SK-N-SH (cell line): ENCODE measurements around the gene GATAD2A.

Experiments
- GABPA ChIP-seq: IDR thresholded peaks from 2 replicates; pipeline ENCODE4 v1.4.0; 2012; ENCODE audit warnings: low read depth, mild to moderate bottlenecking
- MXI1 ChIP-seq: IDR thresholded peaks from 2 replicates; pipeline ENCODE4 v1.6.1; 2012; ENCODE audit warnings: mild to moderate bottlenecking, low read depth, low read length, improper control_type of control experiment
- POLR2AphosphoS5 ChIP-seq: IDR thresholded peaks from 2 replicates; pipeline ENCODE4 v1.6.1; 2012; ENCODE audit warnings: low read depth, low read length
- RAD21 ChIP-seq: IDR thresholded peaks from 2 replicates; pipeline ENCODE4 v1.6.1; 2012; ENCODE audit warnings: mild to moderate bottlenecking, low read length
- SIN3A ChIP-seq: IDR thresholded peaks from 2 replicates; pipeline ENCODE4 v1.6.1; 2012; ENCODE audit warnings: low read depth, mild to moderate bottlenecking, low read length, moderate library complexity, borderline replicate concordance
- TAF1 ChIP-seq: IDR thresholded peaks from 2 replicates; pipeline ENCODE4 v1.6.1; 2012; ENCODE audit warnings: low read depth, mild to moderate bottlenecking, low read length, moderate library complexity, borderline replicate concordance
- YY1 ChIP-seq: IDR thresholded peaks from 2 replicates; pipeline ENCODE4 v1.4.0; 2012; ENCODE audit warnings: low read depth, mild to moderate bottlenecking
- TF ChIP-seq, protein P1 (sequence below): fragments of 200-600 bp; sonication (generic); IDR thresholded peaks from 2 replicates; pipeline ENCODE4 v1.6.1; 2017; ENCODE audit warnings: antibody characterized with exemption, mild to moderate bottlenecking, moderate library complexity
- TF ChIP-seq, protein P2 (sequence below): IDR thresholded peaks from 2 replicates; pipeline ENCODE4 v1.4.0; 2012; ENCODE audit warnings: low read depth
- TF ChIP-seq, protein P3 (sequence below): IDR thresholded peaks from 2 replicates; pipeline ENCODE4 v1.6.1; 2012; ENCODE audit warnings: mild to moderate bottlenecking, low read depth, low read length, moderate library complexity
- TF ChIP-seq, protein P4 (sequence below): IDR thresholded peaks from 2 replicates; pipeline ENCODE4 v1.4.0; 2012; ENCODE audit warnings: low read depth, borderline replicate concordance

DNA sequence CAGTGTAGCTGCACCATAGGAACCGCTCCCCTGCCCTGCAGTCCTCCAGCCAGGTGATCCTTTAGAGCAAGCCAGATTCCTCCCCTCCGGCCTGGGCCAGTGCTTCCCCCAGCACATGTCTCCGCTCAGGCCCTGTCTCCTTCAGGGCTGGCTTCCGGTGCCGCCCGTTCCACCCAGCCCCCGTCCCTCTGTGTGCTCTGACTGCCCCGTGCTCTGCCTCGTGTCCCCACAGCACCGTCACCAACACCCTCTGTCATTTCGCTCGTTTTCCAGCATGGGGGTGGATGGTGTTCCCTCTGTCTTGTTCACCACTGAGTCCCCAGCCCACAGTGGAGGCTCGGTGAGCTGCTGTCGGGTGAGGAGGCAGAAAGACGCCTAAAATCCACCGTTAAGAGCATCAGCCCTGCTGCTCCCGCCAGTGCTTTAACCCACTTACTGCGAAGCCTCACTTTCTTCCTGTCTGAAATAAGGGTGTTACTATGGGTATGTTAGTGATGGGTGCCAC, 55.3 kb downstream of the GATAD2A start:
- TF ChIP-seq POLR2AphosphoS5 (no peak), GABPA (no peak), TAF1 (no peak), RAD21 (no peak), MXI1 (no peak), YY1 (no peak), SIN3A (no peak)
- TF ChIP-seq, protein P1, sequence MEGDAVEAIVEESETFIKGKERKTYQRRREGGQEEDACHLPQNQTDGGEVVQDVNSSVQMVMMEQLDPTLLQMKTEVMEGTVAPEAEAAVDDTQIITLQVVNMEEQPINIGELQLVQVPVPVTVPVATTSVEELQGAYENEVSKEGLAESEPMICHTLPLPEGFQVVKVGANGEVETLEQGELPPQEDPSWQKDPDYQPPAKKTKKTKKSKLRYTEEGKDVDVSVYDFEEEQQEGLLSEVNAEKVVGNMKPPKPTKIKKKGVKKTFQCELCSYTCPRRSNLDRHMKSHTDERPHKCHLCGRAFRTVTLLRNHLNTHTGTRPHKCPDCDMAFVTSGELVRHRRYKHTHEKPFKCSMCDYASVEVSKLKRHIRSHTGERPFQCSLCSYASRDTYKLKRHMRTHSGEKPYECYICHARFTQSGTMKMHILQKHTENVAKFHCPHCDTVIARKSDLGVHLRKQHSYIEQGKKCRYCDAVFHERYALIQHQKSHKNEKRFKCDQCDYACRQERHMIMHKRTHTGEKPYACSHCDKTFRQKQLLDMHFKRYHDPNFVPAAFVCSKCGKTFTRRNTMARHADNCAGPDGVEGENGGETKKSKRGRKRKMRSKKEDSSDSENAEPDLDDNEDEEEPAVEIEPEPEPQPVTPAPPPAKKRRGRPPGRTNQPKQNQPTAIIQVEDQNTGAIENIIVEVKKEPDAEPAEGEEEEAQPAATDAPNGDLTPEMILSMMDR, result no peak
- TF ChIP-seq, protein P2, sequence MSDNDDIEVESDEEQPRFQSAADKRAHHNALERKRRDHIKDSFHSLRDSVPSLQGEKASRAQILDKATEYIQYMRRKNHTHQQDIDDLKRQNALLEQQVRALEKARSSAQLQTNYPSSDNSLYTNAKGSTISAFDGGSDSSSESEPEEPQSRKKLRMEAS, result no peak
- TF ChIP-seq, protein P3, sequence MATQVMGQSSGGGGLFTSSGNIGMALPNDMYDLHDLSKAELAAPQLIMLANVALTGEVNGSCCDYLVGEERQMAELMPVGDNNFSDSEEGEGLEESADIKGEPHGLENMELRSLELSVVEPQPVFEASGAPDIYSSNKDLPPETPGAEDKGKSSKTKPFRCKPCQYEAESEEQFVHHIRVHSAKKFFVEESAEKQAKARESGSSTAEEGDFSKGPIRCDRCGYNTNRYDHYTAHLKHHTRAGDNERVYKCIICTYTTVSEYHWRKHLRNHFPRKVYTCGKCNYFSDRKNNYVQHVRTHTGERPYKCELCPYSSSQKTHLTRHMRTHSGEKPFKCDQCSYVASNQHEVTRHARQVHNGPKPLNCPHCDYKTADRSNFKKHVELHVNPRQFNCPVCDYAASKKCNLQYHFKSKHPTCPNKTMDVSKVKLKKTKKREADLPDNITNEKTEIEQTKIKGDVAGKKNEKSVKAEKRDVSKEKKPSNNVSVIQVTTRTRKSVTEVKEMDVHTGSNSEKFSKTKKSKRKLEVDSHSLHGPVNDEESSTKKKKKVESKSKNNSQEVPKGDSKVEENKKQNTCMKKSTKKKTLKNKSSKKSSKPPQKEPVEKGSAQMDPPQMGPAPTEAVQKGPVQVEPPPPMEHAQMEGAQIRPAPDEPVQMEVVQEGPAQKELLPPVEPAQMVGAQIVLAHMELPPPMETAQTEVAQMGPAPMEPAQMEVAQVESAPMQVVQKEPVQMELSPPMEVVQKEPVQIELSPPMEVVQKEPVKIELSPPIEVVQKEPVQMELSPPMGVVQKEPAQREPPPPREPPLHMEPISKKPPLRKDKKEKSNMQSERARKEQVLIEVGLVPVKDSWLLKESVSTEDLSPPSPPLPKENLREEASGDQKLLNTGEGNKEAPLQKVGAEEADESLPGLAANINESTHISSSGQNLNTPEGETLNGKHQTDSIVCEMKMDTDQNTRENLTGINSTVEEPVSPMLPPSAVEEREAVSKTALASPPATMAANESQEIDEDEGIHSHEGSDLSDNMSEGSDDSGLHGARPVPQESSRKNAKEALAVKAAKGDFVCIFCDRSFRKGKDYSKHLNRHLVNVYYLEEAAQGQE, result no peak
- TF ChIP-seq, protein P4, sequence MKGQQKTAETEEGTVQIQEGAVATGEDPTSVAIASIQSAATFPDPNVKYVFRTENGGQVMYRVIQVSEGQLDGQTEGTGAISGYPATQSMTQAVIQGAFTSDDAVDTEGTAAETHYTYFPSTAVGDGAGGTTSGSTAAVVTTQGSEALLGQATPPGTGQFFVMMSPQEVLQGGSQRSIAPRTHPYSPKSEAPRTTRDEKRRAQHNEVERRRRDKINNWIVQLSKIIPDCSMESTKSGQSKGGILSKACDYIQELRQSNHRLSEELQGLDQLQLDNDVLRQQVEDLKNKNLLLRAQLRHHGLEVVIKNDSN, result no peak
